ENCODE measurements around the gene FAM209B.

Gene FAM209B

GRCh38 chr20:56527521-56527920 lies 5.5 kb upstream of the FAM209B start:
- no peaks in the 10 kb centered on the region for H3K9me3 ChIP-seq (ENCODE audit: control extremely low read depth in 1 of 5, control insufficient read depth in 4 of 5, insufficient read depth in 2 of 5, low read depth in 1 of 5, low read length in 4 of 5)
- no peaks in the 10 kb centered on the region for H3K27me3 ChIP-seq (replicated peaks in 2 of 5; ENCODE audit: control insufficient read depth in 4 of 5, insufficient read depth in 5 of 5, low read length in 4 of 5)
- CTCF ChIA-PET, result interaction anchor here (1.5 kb wide), 1 partner anchor 17 kb away, joined by 3 read pairs; no protein-coding TSS in a partner anchor
- H3K36me3 ChIP-seq (ENCODE audit: control insufficient read depth in 4 of 4, insufficient read depth in 4 of 4, low read length in 3 of 4), result no peaks in the 10 kb centered on the region
- POLR2A ChIA-PET, result no interaction called here
- no peaks in the 10 kb centered on the region for H3K4me1 ChIP-seq (ENCODE audit: control extremely low read depth in 1 of 4, control insufficient read depth in 4 of 4, insufficient read depth in 4 of 4, low read length in 3 of 4)
- no peak overlapping the region for H3K27ac ChIP-seq (ENCODE audit: insufficient read depth in 1 of 2, low read depth in 1 of 2, low read length in 2 of 2, poor library complexity in 1 of 2, severe bottlenecking in 2 of 2)
- H3K4me3 ChIP-seq (ENCODE audit: control insufficient read depth in 1 of 7, extremely low read depth in 1 of 7, insufficient read depth in 4 of 7, low read depth in 2 of 7, low read length in 6 of 7), result no peak overlapping the region
- no peak for DNase-seq
- 100% methylated on average over 7 of the region's 7 CpGs for WGBS (ENCODE audit: insufficient coverage)

- no peaks in the 10 kb centered on the region for H3K9me3 ChIP-seq (ENCODE audit: control extremely low read depth in 1 of 5, control insufficient read depth in 4 of 5, insufficient read depth in 2 of 5, low read depth in 1 of 5, low read length in 4 of 5)
- H3K27me3 ChIP-seq (replicated peaks in 2 of 5; ENCODE audit: control insufficient read depth in 4 of 5, insufficient read depth in 5 of 5, low read length in 4 of 5), result no peaks in the 10 kb centered on the region
- WGBS (ENCODE audit: insufficient coverage), result 95% methylated on average over 2 of the region's 3 CpGs
- no peak overlapping the region for H3K27ac ChIP-seq (ENCODE audit: insufficient read depth in 1 of 2, low read depth in 1 of 2, low read length in 2 of 2, poor library complexity in 1 of 2, severe bottlenecking in 2 of 2)
- H3K36me3 ChIP-seq (ENCODE audit: control insufficient read depth in 4 of 4, insufficient read depth in 4 of 4, low read length in 3 of 4), result no peaks in the 10 kb centered on the region
- H3K4me3 ChIP-seq (ENCODE audit: control insufficient read depth in 1 of 7, extremely low read depth in 1 of 7, insufficient read depth in 4 of 7, low read depth in 2 of 7, low read length in 6 of 7), result no peak overlapping the region
- CTCF ChIA-PET, result interaction anchor here (0.9 kb wide), 1 partner anchor 10 kb away, joined by 5 read pairs; no protein-coding TSS in a partner anchor
- POLR2A ChIA-PET, result no interaction called here
- H3K4me1 ChIP-seq (ENCODE audit: control extremely low read depth in 1 of 4, control insufficient read depth in 4 of 4, insufficient read depth in 4 of 4, low read length in 3 of 4), result no peaks in the 10 kb centered on the region
- no peak for DNase-seq
Measured at GRCh38 chr20:56537997-56538396, 5.0 kb downstream of the FAM209B start.

GRCh38 chr20:56540415-56540814 lies 7.4 kb downstream of the FAM209B start:
- Histone ChIP-seq H3K36me3 (ENCODE audit: control insufficient read depth in 4 of 4, insufficient read depth in 4 of 4, low read length in 3 of 4) (no peaks in the 10 kb centered on the region), H3K9me3 (ENCODE audit: control extremely low read depth in 1 of 5, control insufficient read depth in 4 of 5, insufficient read depth in 2 of 5, low read depth in 1 of 5, low read length in 4 of 5) (no peaks in the 10 kb centered on the region), H3K27me3 (replicated peaks in 2 of 5; ENCODE audit: control insufficient read depth in 4 of 5, insufficient read depth in 5 of 5, low read length in 4 of 5) (no peaks in the 10 kb centered on the region), H3K4me1 (ENCODE audit: control extremely low read depth in 1 of 4, control insufficient read depth in 4 of 4, insufficient read depth in 4 of 4, low read length in 3 of 4) (no peaks in the 10 kb centered on the region), H3K27ac (ENCODE audit: insufficient read depth in 1 of 2, low read depth in 1 of 2, low read length in 2 of 2, poor library complexity in 1 of 2, severe bottlenecking in 2 of 2) (no peak overlapping the region), H3K4me3 (ENCODE audit: control insufficient read depth in 1 of 7, extremely low read depth in 1 of 7, insufficient read depth in 4 of 7, low read depth in 2 of 7, low read length in 6 of 7) (no peak overlapping the region)
- 95% methylated on average over 6 of the region's 6 CpGs for WGBS (ENCODE audit: insufficient coverage)
- no peak for DNase-seq
- CTCF ChIA-PET, result no interaction called here
- POLR2A ChIA-PET, result no interaction called here

- ChIA-PET POLR2A (no interaction called here), CTCF (no interaction called here)
- no peaks in the 10 kb centered on the region for H3K9me3 ChIP-seq (ENCODE audit: control extremely low read depth in 1 of 5, control insufficient read depth in 4 of 5, insufficient read depth in 2 of 5, low read depth in 1 of 5, low read length in 4 of 5)
- DNase-seq, result no peak
- whole genome bisulfite sequencing (ENCODE audit: insufficient coverage), result 95% methylated on average over 6 of the region's 9 CpGs
- no peaks in the 10 kb centered on the region for H3K4me1 ChIP-seq (ENCODE audit: control extremely low read depth in 1 of 4, control insufficient read depth in 4 of 4, insufficient read depth in 4 of 4, low read length in 3 of 4)
- no peak overlapping the region for H3K4me3 ChIP-seq (ENCODE audit: control insufficient read depth in 1 of 7, extremely low read depth in 1 of 7, insufficient read depth in 4 of 7, low read depth in 2 of 7, low read length in 6 of 7)
- no peaks in the 10 kb centered on the region for H3K36me3 ChIP-seq (ENCODE audit: control insufficient read depth in 4 of 4, insufficient read depth in 4 of 4, low read length in 3 of 4)
- peaks cover 0 to 2% (median 0%) of the 10 kb centered on the region in 5 experiments for H3K27me3 ChIP-seq (replicated peaks in 2 of 5; ENCODE audit: control insufficient read depth in 4 of 5, insufficient read depth in 5 of 5, low read length in 4 of 5)
- no peak overlapping the region for H3K27ac ChIP-seq (ENCODE audit: insufficient read depth in 1 of 2, low read depth in 1 of 2, low read length in 2 of 2, poor library complexity in 1 of 2, severe bottlenecking in 2 of 2)
Measured at GRCh38 chr20:56542489-56543030, 9.5 kb downstream of the FAM209B start.

GRCh38 chr20:56551571-56551970 lies 18.5 kb downstream of the FAM209B start:
- DNase-seq, result no peak
- H3K36me3 ChIP-seq (ENCODE audit: control insufficient read depth in 4 of 4, insufficient read depth in 4 of 4, low read length in 3 of 4), result no peaks in the 10 kb centered on the region
- H3K4me3 ChIP-seq (ENCODE audit: control insufficient read depth in 1 of 7, extremely low read depth in 1 of 7, insufficient read depth in 4 of 7, low read depth in 2 of 7, low read length in 6 of 7), result no peak overlapping the region
- CTCF ChIA-PET, result interaction anchor here (0.9 to 3.4 kb wide), 8 partner anchors 14 to 445 kb away, joined by 3 to 21 read pairs (median 10); no protein-coding TSS in a partner anchor
- no peaks in the 10 kb centered on the region for H3K9me3 ChIP-seq (ENCODE audit: control extremely low read depth in 1 of 5, control insufficient read depth in 4 of 5, insufficient read depth in 2 of 5, low read depth in 1 of 5, low read length in 4 of 5)
- POLR2A ChIA-PET, result no interaction called here
- peaks cover 0 to 2% (median 0%) of the 10 kb centered on the region in 5 experiments for H3K27me3 ChIP-seq (replicated peaks in 2 of 5; ENCODE audit: control insufficient read depth in 4 of 5, insufficient read depth in 5 of 5, low read length in 4 of 5)
- 98% methylated on average over 8 of the region's 8 CpGs for WGBS (ENCODE audit: insufficient coverage)
- peaks cover 6 to 13% (median 9%) of the 10 kb centered on the region in 4 experiments for H3K4me1 ChIP-seq (ENCODE audit: control extremely low read depth in 1 of 4, control insufficient read depth in 4 of 4, insufficient read depth in 4 of 4, low read length in 3 of 4)
- H3K27ac ChIP-seq (ENCODE audit: insufficient read depth in 1 of 2, low read depth in 1 of 2, low read length in 2 of 2, poor library complexity in 1 of 2, severe bottlenecking in 2 of 2), result no peak overlapping the region

- CTCF ChIA-PET, result interaction anchor here (1.5 kb wide), 1 partner anchor 442 kb away, joined by 3 read pairs; no protein-coding TSS in a partner anchor
- H3K4me1 ChIP-seq (ENCODE audit: control extremely low read depth in 1 of 4, control insufficient read depth in 4 of 4, insufficient read depth in 4 of 4, low read length in 3 of 4), result peaks cover 6 to 13% (median 9%) of the 10 kb centered on the region in 4 experiments
- H3K27ac ChIP-seq (ENCODE audit: insufficient read depth in 1 of 2, low read depth in 1 of 2, low read length in 2 of 2, poor library complexity in 1 of 2, severe bottlenecking in 2 of 2), result no peak overlapping the region
- no peaks in the 10 kb centered on the region for H3K36me3 ChIP-seq (ENCODE audit: control insufficient read depth in 4 of 4, insufficient read depth in 4 of 4, low read length in 3 of 4)
- WGBS (ENCODE audit: insufficient coverage), result 73% methylated on average over 3 of the region's 8 CpGs
- H3K4me3 ChIP-seq (ENCODE audit: control insufficient read depth in 1 of 7, extremely low read depth in 1 of 7, insufficient read depth in 4 of 7, low read depth in 2 of 7, low read length in 6 of 7), result no peak overlapping the region
- peaks cover 0 to 2% (median 0%) of the 10 kb centered on the region in 5 experiments for H3K27me3 ChIP-seq (replicated peaks in 2 of 5; ENCODE audit: control insufficient read depth in 4 of 5, insufficient read depth in 5 of 5, low read length in 4 of 5)
- no peak for DNase-seq
- POLR2A ChIA-PET, result no interaction called here
- H3K9me3 ChIP-seq (ENCODE audit: control extremely low read depth in 1 of 5, control insufficient read depth in 4 of 5, insufficient read depth in 2 of 5, low read depth in 1 of 5, low read length in 4 of 5), result no peaks in the 10 kb centered on the region
Measured at GRCh38 chr20:56552911-56553629, 20.0 kb downstream of the FAM209B start.

GRCh38 chr20:56554869-56555268 lies 21.8 kb downstream of the FAM209B start:
- Histone ChIP-seq H3K27ac (ENCODE audit: insufficient read depth in 1 of 2, low read depth in 1 of 2, low read length in 2 of 2, poor library complexity in 1 of 2, severe bottlenecking in 2 of 2) (no peak overlapping the region), H3K4me3 (ENCODE audit: control insufficient read depth in 1 of 7, extremely low read depth in 1 of 7, insufficient read depth in 4 of 7, low read depth in 2 of 7, low read length in 6 of 7) (peak overlapping the region in 2 of 7 experiments; percentile 22 to 39), H3K27me3 (replicated peaks in 2 of 5; ENCODE audit: control insufficient read depth in 4 of 5, insufficient read depth in 5 of 5, low read length in 4 of 5) (peaks cover 0 to under 1% (median 0%) of the 10 kb centered on the region in 5 experiments), H3K36me3 (ENCODE audit: control insufficient read depth in 4 of 4, insufficient read depth in 4 of 4, low read length in 3 of 4) (no peaks in the 10 kb centered on the region), H3K4me1 (ENCODE audit: control extremely low read depth in 1 of 4, control insufficient read depth in 4 of 4, insufficient read depth in 4 of 4, low read length in 3 of 4) (peaks cover 6 to 13% (median 9%) of the 10 kb centered on the region in 4 experiments), H3K9me3 (ENCODE audit: control extremely low read depth in 1 of 5, control insufficient read depth in 4 of 5, insufficient read depth in 2 of 5, low read depth in 1 of 5, low read length in 4 of 5) (no peaks in the 10 kb centered on the region)
- ChIA-PET CTCF (interaction anchor here (1.5 kb wide), 1 partner anchor 440 kb away, joined by 3 read pairs; no protein-coding TSS in a partner anchor), POLR2A (interaction anchor here (0.6 to 0.9 kb wide), 2 partner anchors 24 to 144 kb away, joined by 3 to 5 read pairs; no protein-coding TSS in a partner anchor)
- peak; percentile 47 to 92 (median 88) for DNase-seq
- WGBS (ENCODE audit: insufficient coverage), result 0% methylated on average over 3 of the region's 4 CpGs
